Panc1 (cell line): ENCODE results near the gene MAP7D3.

ENCODE experiments used
- POLR2AphosphoS5 ChIP-seq: IDR thresholded peaks from 2 replicates; pipeline ENCODE4 v1.6.1; 2012; ENCODE audit warnings: mild to moderate bottlenecking, low read depth, low read length, moderate library complexity
- REST ChIP-seq, 2 experiments: IDR thresholded peaks; 2 replicates each; pipeline ENCODE4 v1.6.1; 2011 to 2012; ENCODE audit warnings: low read depth in 2 of 2, control low read depth in 1 of 2, low read length in 1 of 2, mild to moderate bottlenecking in 1 of 2, moderate library complexity in 1 of 2; ENCODE audit not compliant: insufficient read depth in 1 of 2

- TF ChIP-seq REST (IDR thresholded peaks at IDR 0.05; ENCODE audit: insufficient read depth in 1 of 2, low read depth in 2 of 2, low read length in 1 of 2) (no peak), POLR2AphosphoS5 (no peak)
Observed at GRCh38 chrX:136202889-136203288, 48.3 kb downstream of the MAP7D3 start.
